Uterus (tissue), 2 donors: Measurements from ENCODE around the gene MTHFR.

Source experiments
- POLR2A ChIP-seq, 2 donors: fragments of 450-650 bp; IDR thresholded peaks; one replicate each; pipeline ENCODE4 v1.6.1; 2016; ENCODE audit warnings: antibody characterized with exemption in 2 of 2, mild to moderate bottlenecking in 1 of 2, moderate library complexity in 1 of 2
- TF ChIP-seq, protein P1 (sequence below), 4 experiments: fragments of 200-600 bp in 2 of 4; fragments of 450-650 bp in 2 of 4; sonication (generic) in 2 of 4; IDR thresholded peaks; one replicate each; pipeline ENCODE4 v1.5.1; 2016 to 2019; ENCODE audit warnings: antibody characterized with exemption in 4 of 4, mild to moderate bottlenecking in 2 of 4, moderate library complexity in 1 of 4

DNA sequence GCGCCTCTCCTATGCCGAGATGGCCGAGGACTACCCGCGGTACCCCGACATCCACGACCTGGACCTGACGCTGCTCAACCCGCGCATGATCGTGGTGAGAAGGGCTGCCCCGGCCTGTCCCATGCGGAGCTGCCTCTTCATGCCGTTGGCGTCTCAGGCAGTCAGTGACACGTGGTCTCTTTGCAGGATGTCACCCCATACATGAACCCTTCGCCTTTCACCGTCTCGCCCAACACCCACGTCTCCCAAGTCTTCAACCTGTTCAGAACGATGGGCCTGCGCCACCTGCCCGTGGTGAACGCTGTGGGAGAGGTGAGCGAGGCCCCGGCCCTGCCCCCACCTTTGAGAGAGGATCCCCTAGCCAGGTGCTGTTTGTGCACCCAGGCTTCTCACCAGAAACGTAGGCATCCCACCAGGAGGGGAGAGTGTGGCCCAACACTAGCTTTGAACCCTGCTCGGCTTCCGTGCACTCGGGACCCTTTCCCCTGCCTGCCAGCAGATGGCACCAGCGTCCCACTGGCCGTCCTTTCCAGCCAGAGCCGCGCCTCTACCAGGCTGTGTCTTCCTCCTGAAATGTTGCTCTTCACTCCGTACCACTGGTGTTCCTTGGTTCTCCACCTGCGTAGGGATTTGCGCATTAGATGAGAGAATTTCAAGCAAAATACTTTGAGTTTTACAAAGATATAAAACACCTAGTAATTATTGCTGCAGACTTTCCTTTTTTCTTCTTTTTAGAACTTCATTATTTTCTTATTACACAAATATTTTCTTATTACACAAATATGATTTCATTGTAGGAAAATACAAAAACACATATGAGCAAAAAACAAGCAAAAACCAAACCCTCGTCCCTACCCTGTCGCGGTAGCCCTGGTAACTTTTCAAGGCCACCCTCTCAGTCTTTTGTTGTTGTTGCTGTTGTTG is 32.8 kb upstream of the MTHFR start:
- TF ChIP-seq, protein P1, sequence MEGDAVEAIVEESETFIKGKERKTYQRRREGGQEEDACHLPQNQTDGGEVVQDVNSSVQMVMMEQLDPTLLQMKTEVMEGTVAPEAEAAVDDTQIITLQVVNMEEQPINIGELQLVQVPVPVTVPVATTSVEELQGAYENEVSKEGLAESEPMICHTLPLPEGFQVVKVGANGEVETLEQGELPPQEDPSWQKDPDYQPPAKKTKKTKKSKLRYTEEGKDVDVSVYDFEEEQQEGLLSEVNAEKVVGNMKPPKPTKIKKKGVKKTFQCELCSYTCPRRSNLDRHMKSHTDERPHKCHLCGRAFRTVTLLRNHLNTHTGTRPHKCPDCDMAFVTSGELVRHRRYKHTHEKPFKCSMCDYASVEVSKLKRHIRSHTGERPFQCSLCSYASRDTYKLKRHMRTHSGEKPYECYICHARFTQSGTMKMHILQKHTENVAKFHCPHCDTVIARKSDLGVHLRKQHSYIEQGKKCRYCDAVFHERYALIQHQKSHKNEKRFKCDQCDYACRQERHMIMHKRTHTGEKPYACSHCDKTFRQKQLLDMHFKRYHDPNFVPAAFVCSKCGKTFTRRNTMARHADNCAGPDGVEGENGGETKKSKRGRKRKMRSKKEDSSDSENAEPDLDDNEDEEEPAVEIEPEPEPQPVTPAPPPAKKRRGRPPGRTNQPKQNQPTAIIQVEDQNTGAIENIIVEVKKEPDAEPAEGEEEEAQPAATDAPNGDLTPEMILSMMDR (IDR thresholded peaks at IDR 0.05) = peak; percentile 93 to 96 (median 94)
- TF ChIP-seq POLR2A (IDR thresholded peaks at IDR 0.05) = no peak
